HG02759 (cell line): Measurements from ENCODE around the gene ERVH48-1.
A peak's percentile ranks its signal among the peaks of the same experiment; 100 is the strongest.
"Not testable (repeated sequence)": the region's sequence is repeated elsewhere in the genome, so short reads cannot be mapped to it uniquely, and the experiment has no call there.

ENCODE experiments used
- ATAC-seq: cut with Tn5 transposase; IDR thresholded peaks from one replicate; pipeline ENCODE4 v1.9.1; 2021; ENCODE audit warnings: mild to moderate bottlenecking, moderate library complexity; ENCODE audit not compliant: unreplicated experiment

ERVH48-1 gene

GRCh38 chr21:42925114-42925926 lies at the start of gene ERVH48-1:
Gene ERVH48-1, minus strand, starts transcription at chr21:42925630. Its CDS starts 6,624 bp downstream, at chr21:42919006.
- no peak for ATAC-seq

DNA sequence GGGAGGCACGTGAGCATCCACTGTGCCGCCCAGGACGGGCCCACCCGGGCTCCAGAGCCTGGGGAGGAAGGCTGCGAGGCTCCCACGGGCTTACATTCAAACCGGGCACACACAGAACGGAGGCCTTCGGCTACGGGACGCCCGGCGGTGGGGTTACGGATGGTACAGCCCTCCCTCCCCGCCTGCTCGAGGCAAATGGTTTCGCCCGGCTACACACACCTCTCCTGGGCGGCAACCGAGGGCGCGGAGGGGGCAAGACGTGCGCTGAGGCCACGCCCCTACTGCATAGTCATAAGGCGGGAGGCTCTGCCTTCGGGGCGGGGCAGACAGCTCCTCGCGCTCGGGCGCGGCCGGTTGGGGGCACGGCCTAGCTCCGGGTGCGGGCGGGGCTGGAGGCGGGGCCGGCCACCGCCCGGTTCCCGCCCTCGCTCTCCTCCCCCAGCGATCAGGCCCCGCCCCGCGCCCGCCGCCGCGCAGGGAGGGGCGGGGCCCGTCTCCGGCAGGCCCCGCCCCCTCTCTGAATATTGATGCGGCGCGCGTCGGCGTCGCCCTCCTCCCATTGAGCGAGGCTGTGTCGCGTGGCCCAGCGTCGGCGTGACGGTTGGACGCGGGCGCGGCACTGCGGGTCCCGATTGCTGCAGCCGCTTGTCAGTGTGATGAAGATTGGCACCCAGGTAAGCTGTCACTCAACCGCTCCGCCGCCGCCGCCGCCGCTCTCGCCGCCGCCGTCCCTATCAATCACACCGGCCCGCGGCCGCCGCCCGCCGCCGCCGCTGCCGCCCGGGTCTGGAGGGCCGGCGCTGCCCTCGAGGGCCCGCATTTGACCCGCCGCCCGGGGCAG lies 48.8 kb upstream of the ERVH48-1 start, which contains the start of gene PKNOX1:
PKNOX1 (plus strand) TSS at position 572 of the 841 bp plus-strand sequence. CDS start 29,820 bp downstream, outside the sequence.
- peak; percentile 82 for ATAC-seq

GRCh38 chr21:42973309-42973990 lies 48.0 kb upstream of the ERVH48-1 start:
- peak; percentile 25 for ATAC-seq

GRCh38 chr21:42971897-42972275 lies 46.5 kb upstream of the ERVH48-1 start:
- ATAC-seq, result no peak

- ATAC-seq, result no peak
These were observed 45.7 kb upstream of the ERVH48-1 start for GRCh38 chr21:42970946-42971653.

- ATAC-seq, result no peak
These were observed 43.8 kb upstream of the ERVH48-1 start for GRCh38 chr21:42969193-42969600.

DNA sequence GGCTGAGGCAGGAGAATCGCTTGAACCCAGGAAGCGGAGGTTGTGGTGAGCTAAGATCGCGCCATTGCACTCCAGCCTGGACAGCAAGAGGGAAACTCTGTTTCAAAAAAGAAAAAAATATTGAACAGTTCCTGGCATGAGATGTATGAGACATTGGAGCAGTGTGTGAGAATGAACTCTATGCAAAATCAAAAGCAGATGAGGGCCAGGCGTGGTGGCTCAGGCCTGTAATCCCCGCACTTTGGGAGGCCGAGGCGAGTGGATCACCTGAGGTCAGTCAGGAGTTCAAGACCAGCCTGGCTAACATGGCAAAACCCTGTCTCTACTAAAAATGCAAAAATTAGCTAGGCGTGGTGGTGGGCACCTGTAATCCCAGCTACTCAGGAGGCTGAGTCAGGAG lies 42.2 kb upstream of the ERVH48-1 start:
- ATAC-seq, result not testable (repeated sequence)

- no peak for ATAC-seq
These were observed 39.8 kb upstream of the ERVH48-1 start for GRCh38 chr21:42965211-42965560.

GRCh38 chr21:42964546-42965210 lies 39.2 kb upstream of the ERVH48-1 start:
- ATAC-seq, result no peak

GRCh38 chr21:42964086-42964485 lies 38.7 kb upstream of the ERVH48-1 start:
- no peak for ATAC-seq

DNA sequence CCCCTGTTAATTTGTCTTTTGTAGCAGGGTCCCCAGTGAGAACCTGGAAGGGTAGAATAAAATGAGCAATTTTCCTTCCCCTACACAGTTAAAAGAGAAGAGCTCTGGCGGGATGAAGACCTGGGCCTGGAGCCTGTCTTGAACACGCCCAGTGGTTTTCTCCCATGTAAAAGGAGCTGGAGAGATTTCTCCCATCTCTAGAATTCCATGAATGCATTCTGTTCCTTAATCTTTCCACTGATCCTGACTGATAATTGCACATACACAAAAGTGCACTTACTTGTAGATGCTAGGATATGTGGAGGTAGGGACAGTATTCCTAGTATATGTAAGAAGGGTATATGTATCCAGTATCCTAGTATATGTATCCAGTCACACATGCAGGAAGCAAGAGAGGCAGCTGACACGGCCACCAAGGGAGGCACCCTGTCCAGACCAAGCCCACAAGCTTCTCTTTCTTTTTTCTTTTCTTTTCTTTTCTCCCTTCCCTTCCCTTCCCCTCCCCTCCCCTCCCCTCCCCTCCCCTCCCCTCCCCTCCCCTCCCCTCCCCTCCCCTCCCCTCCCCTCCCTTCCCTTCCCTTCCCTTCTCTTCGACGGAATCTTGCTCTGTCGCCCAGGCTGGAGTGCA lies 37.1 kb upstream of the ERVH48-1 start:
- no peak for ATAC-seq

- no peak for ATAC-seq
These were observed 34.3 kb upstream of the ERVH48-1 start for GRCh38 chr21:42959728-42960127.

- ATAC-seq, result not testable (repeated sequence)
These were observed 32.7 kb upstream of the ERVH48-1 start for GRCh38 chr21:42958122-42958521.

DNA sequence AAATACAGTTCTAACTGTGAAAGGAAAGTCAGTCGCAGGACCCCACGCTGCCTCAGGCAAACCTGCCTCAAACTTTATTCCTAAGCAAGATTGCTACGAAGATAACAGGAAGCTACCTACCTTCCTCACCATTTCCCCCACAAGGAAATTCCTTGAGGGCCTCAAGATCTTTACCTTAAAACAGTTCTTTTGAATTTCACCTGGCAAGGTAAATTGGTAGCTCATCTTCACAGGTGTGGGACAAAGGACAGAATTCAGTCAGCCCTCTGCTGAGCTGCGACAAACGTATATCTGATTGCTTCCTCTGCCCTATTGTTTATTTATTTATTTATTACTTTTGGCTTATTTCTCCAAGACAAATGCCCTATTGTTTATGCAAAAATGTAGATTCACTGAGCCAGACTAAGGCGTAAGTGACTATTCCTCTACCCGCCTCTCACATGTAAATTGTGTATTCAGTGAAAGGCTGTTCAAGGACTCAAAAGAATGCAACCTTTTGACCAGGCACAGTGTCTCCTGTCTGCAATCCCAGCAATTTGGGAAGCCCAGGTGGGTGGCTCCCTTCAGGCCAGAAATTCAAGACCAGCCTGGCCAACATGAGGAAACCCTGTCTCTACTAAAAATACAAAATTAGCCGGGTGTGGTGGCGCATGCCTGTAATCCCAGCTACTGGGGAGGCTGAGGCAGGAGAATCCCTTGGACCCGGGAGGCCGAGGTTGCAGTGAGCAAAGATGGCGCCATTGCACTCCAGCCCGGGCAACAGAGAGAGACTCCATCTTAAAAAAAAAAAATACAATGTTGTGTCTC lies 31.6 kb upstream of the ERVH48-1 start:
- peak; percentile 97 for ATAC-seq

DNA sequence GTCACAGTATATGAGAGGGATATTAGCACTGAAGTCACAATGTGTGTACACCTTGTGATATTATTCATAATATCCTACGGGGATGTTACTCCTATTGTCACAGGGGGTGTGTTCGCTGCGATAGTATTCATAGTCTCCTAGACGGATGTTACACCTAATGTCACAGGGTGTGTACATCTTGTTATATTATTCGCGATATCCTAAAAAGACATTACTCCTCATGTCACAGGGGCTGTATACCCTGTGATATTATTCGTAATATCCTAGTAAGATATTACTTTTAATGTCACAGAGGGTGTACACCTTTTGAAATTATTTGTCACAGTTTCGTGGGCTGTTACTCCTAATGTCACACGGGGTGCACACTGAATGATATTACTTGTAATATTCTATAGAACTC lies 25.8 kb upstream of the ERVH48-1 start:
- not testable (repeated sequence) for ATAC-seq

DNA sequence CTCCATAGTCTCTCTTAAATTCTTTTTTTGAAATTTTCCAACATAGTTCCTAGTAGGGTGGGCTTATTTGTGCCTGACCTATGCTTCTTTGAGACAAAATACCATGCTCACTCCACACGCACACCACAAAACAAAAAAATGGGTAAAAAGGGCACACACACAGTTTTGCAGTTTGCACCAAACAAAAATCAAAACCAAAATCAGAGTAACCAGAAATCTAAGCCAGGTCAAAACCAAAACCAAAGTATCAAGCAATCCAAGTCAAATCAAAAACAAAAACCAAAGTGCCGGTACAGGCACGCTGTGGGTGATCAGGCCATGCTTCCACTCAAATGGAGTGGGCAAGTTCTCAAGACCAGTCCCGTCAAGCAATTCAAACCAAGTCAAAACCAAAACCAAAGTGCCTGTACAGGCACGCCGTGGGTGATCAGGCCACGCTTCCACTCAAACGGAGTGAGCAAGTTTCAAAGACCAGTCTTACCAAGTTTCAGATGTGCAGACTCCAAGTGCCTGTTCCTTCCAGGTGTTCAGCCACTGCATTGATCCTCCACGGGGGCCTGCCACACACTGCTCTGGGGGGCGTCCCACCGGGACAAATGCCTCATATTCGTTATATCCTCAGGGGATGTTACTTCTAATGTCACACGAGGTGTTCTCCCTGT lies 23.8 kb upstream of the ERVH48-1 start:
- ATAC-seq, result not testable (repeated sequence)

DNA sequence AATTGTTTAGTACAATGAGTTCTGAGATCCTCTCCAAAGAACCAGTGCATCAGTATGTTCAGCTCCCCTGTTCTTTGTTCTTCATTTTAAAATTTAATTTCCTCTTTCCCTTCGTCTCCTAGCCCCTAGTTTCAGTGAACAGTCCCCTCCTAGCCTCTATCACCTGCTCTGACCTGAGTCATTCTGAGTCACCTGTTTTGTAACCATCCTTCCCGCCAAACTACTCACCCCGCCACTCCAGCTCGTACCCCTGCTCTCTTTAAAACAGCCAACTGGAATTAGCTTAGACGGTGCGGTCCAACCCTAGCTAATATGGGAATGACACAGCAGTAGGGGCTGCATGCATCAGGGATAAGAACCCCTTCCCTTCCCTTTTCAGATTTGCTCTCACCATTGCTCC lies 16.8 kb upstream of the ERVH48-1 start:
- ATAC-seq, result no peak

GRCh38 chr21:42941696-42942085 lies 16.3 kb upstream of the ERVH48-1 start:
- no peak for ATAC-seq
